IPS-15b (cell line): ENCODE results near the gene OR5B17.
"Not testable (repeated sequence)": the region's sequence is repeated elsewhere in the genome, so short reads cannot be mapped to it uniquely, and the experiment has no call there.

ENCODE experiments used
- H3K27me3 ChIP-seq: one replicate; pipeline ENCODE4 v1.6.1; 2013; ENCODE audit warnings: low read length; ENCODE audit not compliant: control insufficient read depth, insufficient read depth
- H3K36me3 ChIP-seq: one replicate; pipeline ENCODE4 v1.6.1; 2013; ENCODE audit warnings: low read length; ENCODE audit not compliant: control insufficient read depth, insufficient read depth
- H3K4me1 ChIP-seq: one replicate; pipeline ENCODE4 v1.6.1; 2013; ENCODE audit warnings: mild to moderate bottlenecking, low read length; ENCODE audit not compliant: control insufficient read depth, insufficient read depth
- H3K4me3 ChIP-seq: one replicate; pipeline ENCODE4 v1.5.1; 2013; ENCODE audit warnings: low read depth, low read length
- H3K9ac ChIP-seq: one replicate; pipeline ENCODE4 v1.6.1; 2013; ENCODE audit warnings: low read depth, mild to moderate bottlenecking, low read length
- H3K9me3 ChIP-seq: one replicate; pipeline ENCODE4 v1.6.1; 2013; ENCODE audit warnings: mild to moderate bottlenecking, low read length; ENCODE audit not compliant: control insufficient read depth, insufficient read depth

OR5B17 gene

DNA sequence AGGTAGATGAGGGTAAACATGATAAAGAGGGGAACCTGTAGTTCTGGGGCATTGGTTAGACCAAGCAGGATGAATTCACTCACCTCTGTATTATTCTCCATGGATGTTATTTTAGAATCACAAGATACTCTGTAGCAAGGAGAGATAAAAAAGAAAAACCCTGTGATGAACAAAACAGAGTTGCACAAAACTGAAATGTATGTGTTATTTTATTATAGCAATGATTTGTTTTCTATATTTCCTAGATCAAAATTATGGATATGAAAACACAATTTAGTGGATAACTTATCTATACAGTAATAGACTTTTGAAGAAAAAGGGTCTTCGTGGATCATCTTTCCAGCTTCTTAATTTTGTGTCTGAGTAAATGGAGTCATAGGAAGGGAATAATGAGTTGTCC lies at the start of gene OR5B17:
Gene OR5B17 (minus strand): TSS at position 101 of the 400 bp plus-strand sequence. CDS start 0 bp downstream, at position 101.
- no peaks in the 10 kb centered on the region for H3K4me1 ChIP-seq
- no peak within 1 kb of the TSS for H3K4me3 ChIP-seq

DNA sequence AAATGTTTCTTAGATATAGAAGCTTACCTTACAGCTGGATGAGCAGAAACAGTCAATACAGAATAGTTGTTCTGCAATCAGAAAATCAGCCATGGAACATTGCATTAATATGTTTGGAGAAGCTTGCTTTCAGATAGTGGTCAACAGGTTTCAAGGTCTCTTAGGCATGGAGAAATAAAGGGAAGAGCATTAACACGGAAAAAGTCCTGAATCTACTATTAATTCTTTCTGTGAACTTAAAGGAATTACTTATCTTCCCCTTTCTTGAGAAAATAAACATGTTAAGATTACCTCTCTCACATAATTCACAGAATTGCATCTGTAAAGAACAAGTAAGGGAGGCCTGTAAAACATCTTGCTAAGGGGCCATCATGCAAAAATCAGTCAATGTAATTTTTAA lies 47.9 kb upstream of the OR5B17 start, which contains the start of gene OR5B3:
Gene OR5B3 (minus strand): TSS at position 101 of the 400 bp plus-strand sequence. CDS start 3,465 bp downstream, outside the sequence.
- H3K9me3 ChIP-seq = no peaks in the 10 kb centered on the region
- H3K4me1 ChIP-seq = no peaks in the 10 kb centered on the region
- no peak within 1 kb of the TSS for H3K4me3 ChIP-seq
- no peaks in the 10 kb centered on the region for H3K36me3 ChIP-seq
- no peak within 1 kb of the TSS for H3K9ac ChIP-seq
- no peaks in the 10 kb centered on the region for H3K27me3 ChIP-seq

More for the DNA sequence above, at the start of gene OR5B17:
- Histone ChIP-seq H3K9ac (no peak within 1 kb of the TSS), H3K9me3 (no peaks in the 10 kb centered on the region), H3K36me3 (no peaks in the 10 kb centered on the region), H3K27me3 (no peaks in the 10 kb centered on the region)

DNA sequence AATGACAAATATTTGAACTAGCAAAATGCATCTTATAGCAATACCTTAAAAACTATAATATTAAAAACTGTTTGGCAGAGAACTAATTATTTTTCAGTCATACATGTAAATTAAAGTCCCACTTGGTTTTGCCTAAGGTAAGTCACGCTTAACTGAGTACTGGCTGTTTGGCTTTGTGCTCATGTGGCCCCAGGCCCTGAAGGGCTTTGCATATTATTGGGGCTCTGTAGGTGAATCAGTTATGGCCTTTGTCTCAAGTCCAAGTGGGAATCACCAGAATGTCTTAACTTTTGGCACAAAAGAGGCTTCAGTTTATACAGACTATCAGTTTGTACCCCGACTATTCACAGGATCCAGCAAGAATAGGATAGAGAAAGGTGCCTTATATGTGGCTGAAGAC lies 40.8 kb upstream of the OR5B17 start:
- not testable (repeated sequence) for H3K4me3 ChIP-seq, H3K27me3 ChIP-seq, H3K4me1 ChIP-seq, H3K9me3 ChIP-seq, H3K36me3 ChIP-seq, H3K9ac ChIP-seq

DNA sequence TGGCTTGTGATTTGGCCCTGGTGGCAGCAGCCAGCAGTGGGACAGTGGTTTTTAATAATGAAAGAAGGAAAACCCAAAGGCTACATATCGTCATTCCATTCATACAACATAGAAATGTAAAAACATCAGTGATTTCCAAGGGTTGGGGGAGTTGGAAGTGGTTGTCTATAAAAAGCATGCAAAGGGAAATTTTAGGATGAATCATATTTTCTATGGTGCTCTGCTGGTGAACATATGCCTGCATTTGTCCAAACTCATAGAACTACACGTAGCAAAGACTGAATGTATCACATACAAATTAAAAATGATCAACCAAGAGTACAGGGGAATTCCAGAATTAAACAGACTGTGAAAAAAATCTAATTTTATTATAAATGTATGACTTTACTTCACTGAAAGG lies 36.7 kb upstream of the OR5B17 start:
- Histone ChIP-seq H3K9ac (no peak overlapping the region), H3K27me3 (no peaks in the 10 kb centered on the region), H3K4me3 (no peak overlapping the region), H3K9me3 (no peaks in the 10 kb centered on the region), H3K36me3 (no peaks in the 10 kb centered on the region), H3K4me1 (no peaks in the 10 kb centered on the region)

DNA sequence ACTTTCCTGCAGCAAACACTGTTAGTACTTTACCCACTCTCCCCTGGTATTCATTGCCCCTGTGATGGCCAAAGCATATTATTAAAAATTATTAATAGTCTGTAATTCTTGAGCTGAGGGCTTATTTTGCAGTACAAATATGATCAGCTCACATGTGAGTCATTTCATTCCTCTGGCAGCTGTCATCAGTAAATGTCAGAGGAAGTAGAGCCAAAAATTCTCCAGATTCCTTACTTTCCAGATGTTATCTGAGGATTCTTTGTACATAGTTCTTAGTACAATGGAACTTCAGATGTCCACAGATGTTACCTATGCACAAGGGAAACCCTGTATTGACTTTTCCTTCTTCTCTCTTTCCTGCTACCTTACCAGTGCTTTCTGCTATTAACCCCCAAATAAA lies 35.3 kb upstream of the OR5B17 start:
- Histone ChIP-seq H3K27me3 (no peaks in the 10 kb centered on the region), H3K36me3 (no peaks in the 10 kb centered on the region), H3K9me3 (no peaks in the 10 kb centered on the region), H3K4me3 (no peak overlapping the region), H3K9ac (no peak overlapping the region), H3K4me1 (no peaks in the 10 kb centered on the region)

DNA sequence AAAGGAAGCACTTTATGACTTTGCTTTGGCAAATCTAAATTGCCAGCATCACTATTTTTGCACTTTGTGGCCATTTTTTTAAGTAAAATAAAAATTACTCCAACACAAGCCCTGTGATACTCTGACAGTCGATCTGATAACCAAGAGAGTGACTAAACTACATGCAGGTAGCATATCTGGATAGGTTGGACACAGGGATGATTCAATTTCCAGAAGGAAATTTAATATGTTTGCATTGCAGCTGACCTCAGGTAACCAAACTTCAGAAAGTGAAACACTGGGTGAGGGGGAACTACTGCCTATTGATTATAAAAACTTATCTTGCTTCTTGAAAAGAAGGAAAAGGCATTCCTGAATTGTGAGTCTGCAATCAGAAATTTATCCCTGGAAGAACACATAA lies 33.9 kb upstream of the OR5B17 start:
- Histone ChIP-seq H3K9me3 (no peaks in the 10 kb centered on the region), H3K27me3 (no peaks in the 10 kb centered on the region), H3K4me3 (no peak overlapping the region), H3K36me3 (no peaks in the 10 kb centered on the region), H3K9ac (no peak overlapping the region), H3K4me1 (no peaks in the 10 kb centered on the region)

DNA sequence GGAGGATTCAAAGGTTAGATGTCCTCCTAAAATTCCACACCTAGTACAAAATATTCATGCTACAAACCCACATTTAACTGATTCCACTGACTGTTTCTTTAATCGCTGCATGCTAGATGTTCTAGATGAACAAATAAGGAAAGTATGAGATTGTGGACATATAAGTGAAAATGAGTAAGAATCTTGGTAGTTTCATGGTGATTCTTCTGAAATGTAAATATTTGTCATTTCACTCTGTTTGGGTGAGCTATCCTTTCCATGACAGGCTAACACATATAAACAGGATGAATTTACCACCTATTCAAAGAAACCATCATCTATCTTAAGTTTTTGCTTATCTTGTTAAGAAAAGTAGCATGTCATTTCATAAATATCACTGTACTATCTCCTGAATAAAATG lies 33.0 kb upstream of the OR5B17 start:
- Histone ChIP-seq H3K36me3 (no peaks in the 10 kb centered on the region), H3K4me1 (no peaks in the 10 kb centered on the region), H3K9ac (no peak overlapping the region), H3K9me3 (no peaks in the 10 kb centered on the region), H3K4me3 (no peak overlapping the region), H3K27me3 (no peaks in the 10 kb centered on the region)

DNA sequence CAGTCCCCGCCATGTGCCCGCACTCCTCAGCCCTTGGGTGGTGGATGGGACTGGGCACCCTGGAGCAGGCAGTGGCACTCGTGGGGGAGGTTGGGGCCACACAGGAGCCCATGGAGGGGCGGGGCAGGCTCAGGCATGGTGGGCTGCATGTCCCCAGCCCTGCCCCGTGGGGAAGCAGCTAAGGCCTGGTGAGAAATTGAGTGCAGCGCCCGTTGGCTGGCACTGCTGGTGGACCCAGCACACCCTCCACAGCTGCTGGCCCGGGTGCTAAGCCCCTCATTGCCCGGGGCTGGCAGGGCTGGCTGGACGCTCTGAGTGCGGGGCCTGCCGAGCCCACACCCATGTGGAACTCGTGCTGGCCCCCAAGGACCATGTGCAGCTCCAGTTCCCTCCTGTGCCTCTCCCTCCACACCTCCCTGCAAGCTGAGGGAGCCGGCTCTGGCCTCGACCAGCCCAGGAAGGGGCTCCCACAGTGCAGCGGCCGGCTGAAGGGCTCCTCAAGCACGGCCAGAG lies 31.7 kb upstream of the OR5B17 start:
- H3K36me3 ChIP-seq = no peaks in the 10 kb centered on the region
- H3K9ac ChIP-seq = no peak overlapping the region
- H3K4me3 ChIP-seq = no peak overlapping the region
- H3K9me3 ChIP-seq = no peaks in the 10 kb centered on the region
- H3K27me3 ChIP-seq = no peaks in the 10 kb centered on the region
- H3K4me1 ChIP-seq = no peaks in the 10 kb centered on the region

DNA sequence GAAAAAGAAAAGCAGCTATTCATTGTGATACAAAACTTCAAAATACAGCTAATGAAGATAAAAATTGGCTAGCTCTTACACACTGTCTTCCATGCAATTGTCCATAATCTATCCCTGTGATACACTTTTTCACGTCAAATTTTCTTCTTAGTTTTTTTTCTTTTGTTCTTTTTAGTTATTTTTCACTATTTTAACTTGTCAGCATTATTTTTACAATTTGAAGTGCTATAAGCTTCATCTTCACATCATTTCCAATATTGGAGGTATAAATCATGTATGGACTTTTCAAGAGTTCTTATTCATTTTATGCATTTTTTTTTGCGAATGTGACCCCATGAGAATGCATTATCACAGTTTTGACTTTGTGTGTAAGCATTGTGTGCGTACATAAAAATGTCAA lies 4.1 kb downstream of the OR5B17 start:
- no peaks in the 10 kb centered on the region for H3K27me3 ChIP-seq
- no peak overlapping the region for H3K4me3 ChIP-seq
- H3K9ac ChIP-seq = no peak overlapping the region
- H3K36me3 ChIP-seq = no peaks in the 10 kb centered on the region
- no peaks in the 10 kb centered on the region for H3K4me1 ChIP-seq
- no peaks in the 10 kb centered on the region for H3K9me3 ChIP-seq

DNA sequence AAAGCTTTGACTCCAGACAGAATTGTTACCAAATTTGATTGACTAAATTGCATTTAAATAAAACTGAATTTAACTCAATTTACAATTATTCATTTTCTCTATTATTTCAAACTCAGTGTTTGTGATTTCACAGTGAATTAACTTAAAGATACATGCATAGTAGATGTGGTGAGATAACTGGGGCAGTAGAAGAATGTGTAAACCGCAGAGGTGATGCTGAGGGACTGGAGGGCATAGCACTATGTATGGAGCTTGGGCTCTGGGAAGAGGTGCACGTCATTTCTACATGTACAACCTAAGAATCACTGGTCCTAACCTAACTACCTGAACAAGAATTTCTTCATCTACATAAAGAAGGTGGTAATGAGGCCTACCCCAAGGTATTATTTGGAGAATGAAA lies 13.7 kb downstream of the OR5B17 start:
- Histone ChIP-seq H3K4me3 (no peak overlapping the region), H3K9me3 (no peaks in the 10 kb centered on the region), H3K36me3 (no peaks in the 10 kb centered on the region), H3K27me3 (no peaks in the 10 kb centered on the region), H3K4me1 (no peaks in the 10 kb centered on the region), H3K9ac (no peak overlapping the region)

DNA sequence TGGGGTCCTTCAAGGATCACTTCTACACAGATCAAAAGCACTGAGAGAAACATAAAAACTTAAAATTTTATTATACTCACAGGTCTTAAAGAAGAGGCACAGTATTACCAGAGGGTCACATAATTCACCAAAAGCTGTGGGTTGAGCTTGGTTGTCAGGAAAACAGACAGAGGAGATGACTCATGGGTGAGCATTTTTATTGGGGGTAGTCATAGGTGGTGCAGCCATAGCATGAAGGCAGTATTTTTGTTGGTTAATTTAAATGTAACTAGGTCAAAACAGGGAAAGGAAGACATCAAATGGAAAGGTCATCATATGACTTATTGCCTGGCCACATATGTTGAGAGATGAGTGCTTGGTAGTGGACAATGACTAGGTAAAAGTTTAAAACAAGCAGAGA lies 24.2 kb downstream of the OR5B17 start:
- no peaks in the 10 kb centered on the region for H3K27me3 ChIP-seq
- no peaks in the 10 kb centered on the region for H3K9me3 ChIP-seq
- H3K4me1 ChIP-seq = peaks cover 3% of the 10 kb centered on the region
- no peak overlapping the region for H3K4me3 ChIP-seq
- no peak overlapping the region for H3K9ac ChIP-seq
- H3K36me3 ChIP-seq = no peaks in the 10 kb centered on the region

DNA sequence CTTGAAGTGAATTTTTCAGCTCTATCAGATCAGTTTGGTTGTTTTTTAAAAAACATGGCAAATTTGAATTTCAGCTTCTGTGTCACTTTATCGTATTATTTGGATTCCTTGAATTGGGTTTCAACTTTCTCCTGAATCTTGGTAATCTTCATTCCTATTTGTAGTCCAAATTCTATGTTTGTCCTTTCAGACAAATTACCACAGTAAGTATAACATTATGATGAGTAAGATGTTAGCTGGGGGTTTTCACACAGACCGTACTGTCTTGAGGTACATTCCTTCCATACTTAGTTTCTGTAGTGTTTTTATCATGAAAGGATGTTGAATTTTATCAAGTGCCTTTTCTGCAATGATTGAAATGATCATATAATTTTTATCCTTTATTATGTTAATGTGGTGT lies 28.0 kb downstream of the OR5B17 start:
- no peaks in the 10 kb centered on the region for H3K36me3 ChIP-seq
- H3K9ac ChIP-seq = no peak overlapping the region
- no peaks in the 10 kb centered on the region for H3K27me3 ChIP-seq
- no peak overlapping the region for H3K4me3 ChIP-seq
- H3K4me1 ChIP-seq = no peaks in the 10 kb centered on the region
- no peaks in the 10 kb centered on the region for H3K9me3 ChIP-seq
